K562 (cell line): ENCODE results near the gene MALAT1. TPM values are rescaled to one million over a fixed set of nuclear protein-coding genes. Genes with fewer than 3 reads are reported as not detected.

Experiments used
- ATF1 ChIP-seq, 2 experiments: fragments of 450-650 bp in 1 of 2; IDR thresholded peaks; 2 replicates each; pipeline ENCODE4 v1.6.1; 2016; ENCODE audit warnings: missing compliant biosample characterization in 1 of 2, missing genetic modification characterization in 1 of 2
- CREB1 ChIP-seq, 2 experiments: sonication (generic) in 1 of 2; formaldehyde crosslinking in 1 of 2; IDR thresholded peaks; 2 replicates each; pipeline versions ENCODE4 v1.6.1 to v1.8.0; 2012 to 2022; ENCODE audit warnings: inconsistent platforms in 1 of 2, mild to moderate bottlenecking in 1 of 2, missing genetic modification reagents in 1 of 2, moderate library complexity in 1 of 2
- FOXP1 ChIP-seq: sonication (generic); formaldehyde crosslinking; IDR thresholded peaks from 2 replicates; pipeline ENCODE4 v1.8.0; 2022; ENCODE audit warnings: mild to moderate bottlenecking, missing genetic modification reagents
- GMEB1 ChIP-seq: fragments of 250-450 bp; sonication (Bioruptor Pico); IDR thresholded peaks from 2 replicates; pipeline ENCODE4 v1.4.0; 2020; ENCODE audit warnings: mild to moderate bottlenecking
- HMG20A ChIP-seq: fragments of 450-650 bp; formaldehyde crosslinking; conservative IDR thresholded peaks from 2 replicates; pipeline ENCODE4 v1.4.0; 2020; ENCODE audit warnings: mild to moderate bottlenecking, mixed read lengths
- LARP7 ChIP-seq: fragments of 450-650 bp; IDR thresholded peaks from 2 replicates; pipeline ENCODE4 v1.6.1; 2016
- POLR2G ChIP-seq: fragments of 200-400 bp; formaldehyde crosslinking; IDR thresholded peaks from 2 replicates; pipeline ENCODE4 v1.6.1; 2017; ENCODE audit warnings: low read depth, mild to moderate bottlenecking, antibody characterized with exemption, low read length, moderate library complexity
- RHOXF2B ChIP-seq: fragments of 250-450 bp; sonication (Bioruptor Pico); conservative IDR thresholded peaks from 2 replicates; pipeline ENCODE4 v1.5.1; 2021
- THAP12 ChIP-seq: fragments of 250-450 bp; sonication (Bioruptor Pico); IDR thresholded peaks from 2 replicates; pipeline ENCODE4 v1.9.0; 2021; ENCODE audit warnings: mild to moderate bottlenecking, inconsistent platforms
- ZNF311 ChIP-seq: fragments of 250-450 bp; sonication (Bioruptor Pico); IDR thresholded peaks from 2 replicates; pipeline ENCODE4 v1.4.0; 2020; ENCODE audit warnings: mild to moderate bottlenecking, moderate library complexity
- ZNF778 ChIP-seq: fragments of 450-650 bp; formaldehyde crosslinking; IDR thresholded peaks from 2 replicates; pipeline ENCODE4 v1.4.0; 2020; ENCODE audit warnings: mild to moderate bottlenecking, moderate library complexity
- polyA plus RNA-seq, 8 experiments: library from polyadenylated mRNA; depleted of rRNA in 4 of 8; stranded (reverse) in 5 of 8; unstranded in 3 of 8; fragments of >200 nt; fragmentation: Nextera tagmentation in 2 of 8; fragmentation: Illumina TruSeq in 1 of 8; extraction: Ambion mirVana in 2 of 8; extraction: Trizol in 1 of 8; gene quantifications; 2 replicates each; pipeline versions ENCODE4 v1.2.1 to v1.2.3, GENCODE V29; 2011 to 2014; ENCODE audit warnings: inconsistent platforms in 1 of 8, missing spikeins in 1 of 8
- total RNA-seq, 7 experiments: library from RNA; depleted of rRNA in 6 of 7; stranded (reverse); fragments of >200 nt in 6 of 7; fragmentation: Illumina TruSeq in 2 of 7; extraction: Trizol in 2 of 7; gene quantifications; 2 replicates each; pipeline versions ENCODE4 v1.2.1 to v1.2.3, GENCODE V29; 2011 to 2021; ENCODE audit warnings: low replicate concordance in 1 of 7
- TF ChIP-seq, protein P1 (sequence below): fragments of 150-350 bp; IDR thresholded peaks from 2 replicates; pipeline ENCODE4 v1.6.1; 2014; ENCODE audit warnings: low read depth, mild to moderate bottlenecking, low read length, borderline replicate concordance
- TF ChIP-seq, protein P2 (sequence below): IDR thresholded peaks from 2 replicates; pipeline ENCODE4 v1.6.1; 2014; ENCODE audit warnings: antibody characterized with exemption

MALAT1 gene
- total and polyA plus RNA-seq, 9 of the 15 experiments (the other 6 are each of a cell fraction or from before 2014, with no cell fraction given), result 363 to 8,715 (median 2,351) TPM

DNA sequence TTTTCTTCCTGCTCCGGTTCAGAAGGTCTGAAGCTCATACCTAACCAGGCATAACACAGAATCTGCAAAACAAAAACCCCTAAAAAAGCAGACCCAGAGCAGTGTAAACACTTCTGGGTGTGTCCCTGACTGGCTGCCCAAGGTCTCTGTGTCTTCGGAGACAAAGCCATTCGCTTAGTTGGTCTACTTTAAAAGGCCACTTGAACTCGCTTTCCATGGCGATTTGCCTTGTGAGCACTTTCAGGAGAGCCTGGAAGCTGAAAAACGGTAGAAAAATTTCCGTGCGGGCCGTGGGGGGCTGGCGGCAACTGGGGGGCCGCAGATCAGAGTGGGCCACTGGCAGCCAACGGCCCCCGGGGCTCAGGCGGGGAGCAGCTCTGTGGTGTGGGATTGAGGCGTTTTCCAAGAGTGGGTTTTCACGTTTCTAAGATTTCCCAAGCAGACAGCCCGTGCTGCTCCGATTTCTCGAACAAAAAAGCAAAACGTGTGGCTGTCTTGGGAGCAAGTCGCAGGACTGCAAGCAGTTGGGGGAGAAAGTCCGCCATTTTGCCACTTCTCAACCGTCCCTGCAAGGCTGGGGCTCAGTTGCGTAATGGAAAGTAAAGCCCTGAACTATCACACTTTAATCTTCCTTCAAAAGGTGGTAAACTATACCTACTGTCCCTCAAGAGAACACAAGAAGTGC lies 661 bp upstream of the MALAT1 start (continued):
- TF ChIP-seq POLR2G, result no peak
- TF ChIP-seq, protein P1, sequence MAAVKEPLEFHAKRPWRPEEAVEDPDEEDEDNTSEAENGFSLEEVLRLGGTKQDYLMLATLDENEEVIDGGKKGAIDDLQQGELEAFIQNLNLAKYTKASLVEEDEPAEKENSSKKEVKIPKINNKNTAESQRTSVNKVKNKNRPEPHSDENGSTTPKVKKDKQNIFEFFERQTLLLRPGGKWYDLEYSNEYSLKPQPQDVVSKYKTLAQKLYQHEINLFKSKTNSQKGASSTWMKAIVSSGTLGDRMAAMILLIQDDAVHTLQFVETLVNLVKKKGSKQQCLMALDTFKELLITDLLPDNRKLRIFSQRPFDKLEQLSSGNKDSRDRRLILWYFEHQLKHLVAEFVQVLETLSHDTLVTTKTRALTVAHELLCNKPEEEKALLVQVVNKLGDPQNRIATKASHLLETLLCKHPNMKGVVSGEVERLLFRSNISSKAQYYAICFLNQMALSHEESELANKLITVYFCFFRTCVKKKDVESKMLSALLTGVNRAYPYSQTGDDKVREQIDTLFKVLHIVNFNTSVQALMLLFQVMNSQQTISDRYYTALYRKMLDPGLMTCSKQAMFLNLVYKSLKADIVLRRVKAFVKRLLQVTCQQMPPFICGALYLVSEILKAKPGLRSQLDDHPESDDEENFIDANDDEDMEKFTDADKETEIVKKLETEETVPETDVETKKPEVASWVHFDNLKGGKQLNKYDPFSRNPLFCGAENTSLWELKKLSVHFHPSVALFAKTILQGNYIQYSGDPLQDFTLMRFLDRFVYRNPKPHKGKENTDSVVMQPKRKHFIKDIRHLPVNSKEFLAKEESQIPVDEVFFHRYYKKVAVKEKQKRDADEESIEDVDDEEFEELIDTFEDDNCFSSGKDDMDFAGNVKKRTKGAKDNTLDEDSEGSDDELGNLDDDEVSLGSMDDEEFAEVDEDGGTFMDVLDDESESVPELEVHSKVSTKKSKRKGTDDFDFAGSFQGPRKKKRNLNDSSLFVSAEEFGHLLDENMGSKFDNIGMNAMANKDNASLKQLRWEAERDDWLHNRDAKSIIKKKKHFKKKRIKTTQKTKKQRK, result no peak
- TF ChIP-seq HMG20A (CRISPR knock-in tag), result no peak
- TF ChIP-seq ZNF311 (CRISPR knock-in tag), result no peak
- TF ChIP-seq, protein P2, sequence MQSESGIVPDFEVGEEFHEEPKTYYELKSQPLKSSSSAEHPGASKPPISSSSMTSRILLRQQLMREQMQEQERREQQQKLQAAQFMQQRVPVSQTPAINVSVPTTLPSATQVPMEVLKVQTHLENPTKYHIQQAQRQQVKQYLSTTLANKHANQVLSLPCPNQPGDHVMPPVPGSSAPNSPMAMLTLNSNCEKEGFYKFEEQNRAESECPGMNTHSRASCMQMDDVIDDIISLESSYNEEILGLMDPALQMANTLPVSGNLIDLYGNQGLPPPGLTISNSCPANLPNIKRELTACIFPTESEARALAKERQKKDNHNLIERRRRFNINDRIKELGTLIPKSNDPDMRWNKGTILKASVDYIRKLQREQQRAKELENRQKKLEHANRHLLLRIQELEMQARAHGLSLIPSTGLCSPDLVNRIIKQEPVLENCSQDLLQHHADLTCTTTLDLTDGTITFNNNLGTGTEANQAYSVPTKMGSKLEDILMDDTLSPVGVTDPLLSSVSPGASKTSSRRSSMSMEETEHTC, result no peak
- TF ChIP-seq LARP7, result no peak
- TF ChIP-seq FOXP1 (CRISPR knock-in tag), result no peak
- TF ChIP-seq THAP12 (CRISPR knock-in tag), result no peak
- no peak for TF ChIP-seq RHOXF2B (CRISPR knock-in tag)
- TF ChIP-seq ZNF778, result no peak
- TF ChIP-seq CREB1 (IDR thresholded peaks at IDR 0.05), result no peak
- TF ChIP-seq CREB1 (CRISPR knock-in tag; IDR thresholded peaks at IDR 0.05), result no peak
- no peak for TF ChIP-seq ATF1 (CRISPR knock-in tag; IDR thresholded peaks at IDR 0.05)
- no peak for TF ChIP-seq ATF1 (tag; IDR thresholded peaks at IDR 0.05)
- TF ChIP-seq GMEB1 (CRISPR knock-in tag), result no peak
